OCI-LY7 (cell line): ENCODE data around the gene CIB2. TPM values are rescaled to one million over a fixed set of nuclear protein-coding genes. Genes with fewer than 3 reads are reported as not detected.

ENCODE experiments used
- BruUV-seq: library from RNA; stranded (reverse); fragments of 400-500 nt; replicated peaks from 2 replicates; lab custom pipeline; 2021; lab: Mats Ljungman, UMichigan
- CTCF ChIA-PET: fragments of 300-600 bp; sonication (Branson Sonifier 250); formaldehyde crosslinking; loops from one replicate; lab custom pipeline; 2022; ENCODE audit warnings: antibody characterized with exemption; ENCODE audit not compliant: unreplicated experiment; lab: Charles Lee
- POLR2A ChIA-PET: fragments of 300-600 bp; sonication (Branson Sonifier 250); formaldehyde crosslinking; loops from one replicate; lab custom pipeline; 2022; ENCODE audit warnings: antibody characterized with exemption; lab: Charles Lee
- DNase-seq: peaks from one replicate; pipeline ENCODE4 v3.0.0-alpha.2; 2015; ENCODE audit warnings: low spot score
- H2AFZ ChIP-seq: fragments of 200-600 bp; sonication (generic), shearing (Covaris generic); 2 replicates; pipeline ENCODE4 v1.6.1; 2014; ENCODE audit warnings: mild to moderate bottlenecking, antibody characterized with exemption, low read length, moderate library complexity
- H3K27ac ChIP-seq: fragments of 200-600 bp; sonication (generic); 2 replicates; pipeline ENCODE4 v1.5.1; 2014; ENCODE audit warnings: mixed run types, low read depth, mild to moderate bottlenecking, moderate library complexity, low read length, inconsistent platforms; ENCODE audit not compliant: poor library complexity, severe bottlenecking
- H3K36me3 ChIP-seq: fragments of 200-600 bp; sonication (generic); 2 replicates; pipeline ENCODE4 v1.6.1; 2014; ENCODE audit warnings: mild to moderate bottlenecking, antibody characterized with exemption, low read length, moderate library complexity, mixed read lengths; ENCODE audit not compliant: insufficient read depth
- H3K4me1 ChIP-seq: fragments of 200-600 bp; sonication (generic); 2 replicates; pipeline ENCODE4 v1.5.1; 2014; ENCODE audit warnings: mild to moderate bottlenecking, low read length; ENCODE audit not compliant: insufficient read depth, poor library complexity, severe bottlenecking
- H3K4me2 ChIP-seq: fragments of 200-600 bp; sonication (generic); 2 replicates; pipeline ENCODE4 v1.6.1; 2014; ENCODE audit warnings: mild to moderate bottlenecking, low read length
- H3K4me3 ChIP-seq: fragments of 200-600 bp; sonication (generic); 2 replicates; pipeline ENCODE4 v1.5.1; 2014; ENCODE audit warnings: mild to moderate bottlenecking, low read depth, low read length; ENCODE audit not compliant: poor library complexity, severe bottlenecking
- H3K79me2 ChIP-seq: fragments of 200-600 bp; sonication (generic); 2 replicates; pipeline ENCODE4 v1.6.1; 2016; ENCODE audit warnings: low read depth, mild to moderate bottlenecking, low read length, moderate library complexity, mixed read lengths; ENCODE audit not compliant: insufficient read depth
- H3K9me2 ChIP-seq: fragments of 200-600 bp; sonication (generic); 2 replicates; pipeline ENCODE4 v1.6.1; 2016; ENCODE audit warnings: mild to moderate bottlenecking, low read length, mixed read lengths; ENCODE audit not compliant: insufficient read depth
- H3K9me3 ChIP-seq: fragments of 200-600 bp; sonication (generic); 2 replicates; pipeline ENCODE4 v1.6.1; 2014; ENCODE audit warnings: mild to moderate bottlenecking, mixed run types, low read length, mixed read lengths
- H4K20me1 ChIP-seq: fragments of 200-600 bp; sonication (generic); 2 replicates; pipeline ENCODE4 v1.6.1; 2014; ENCODE audit warnings: mild to moderate bottlenecking, antibody characterized with exemption, low read length, moderate library complexity, mixed read lengths; ENCODE audit not compliant: insufficient read depth
- EZH2phosphoT487 ChIP-seq: fragments of 200-600 bp; sonication (generic); IDR thresholded peaks from 2 replicates; pipeline ENCODE4 v1.6.1; 2018; ENCODE audit warnings: low read depth, borderline replicate concordance, mild to moderate bottlenecking, mixed run types, antibody characterized with exemption, low read length, moderate library complexity, mixed read lengths
- intact Hi-C: fragments of 100-400 bp; cut with micrococcal nuclease; formaldehyde crosslinking; loops from one replicate; pipeline ENCODE4 v1.10.0; 2022; ENCODE audit not compliant: unreplicated experiment
- total RNA-seq, 2 experiments: library from RNA; depleted of rRNA in 1 of 2; stranded (reverse); fragments of >200 nt in 1 of 2; shearing (Covaris generic) in 1 of 2; gene quantifications; 2 replicates each; pipeline ENCODE4 v1.2.3, GENCODE V29; 2014 to 2022
- TF ChIP-seq, protein P1 (sequence below): fragments of 200-600 bp; sonication (generic); conservative IDR thresholded peaks from 2 replicates; pipeline ENCODE4 v1.5.1; 2014; ENCODE audit warnings: mild to moderate bottlenecking, antibody characterized with exemption, low read length, moderate library complexity, mixed read lengths

CIB2 gene
- total RNA-seq, 2 experiments from 2014 or later = 0.36 to 5.0 TPM

DNA sequence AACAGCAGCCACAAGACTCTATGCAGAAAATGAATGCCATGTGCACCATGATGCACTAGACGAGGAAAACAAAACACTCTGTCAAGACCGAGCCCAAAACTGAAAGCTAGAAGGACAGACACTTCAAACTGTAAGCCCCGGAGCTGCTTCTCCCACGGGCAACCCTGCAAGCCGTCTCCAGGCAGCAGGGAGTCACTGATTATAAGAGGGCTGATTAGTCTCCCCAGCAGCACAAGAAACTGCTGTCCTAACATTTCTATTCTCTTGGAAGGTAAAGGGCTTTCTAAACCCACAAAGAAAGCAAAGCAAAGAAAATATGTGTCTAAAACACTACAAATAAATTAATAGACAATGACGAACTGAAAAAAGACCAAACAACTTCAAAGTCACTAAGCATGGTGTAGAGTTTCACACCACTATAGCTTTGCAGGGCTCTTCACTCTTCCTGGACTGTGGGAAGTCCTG, 69.2 kb downstream of the CIB2 start:
- Histone ChIP-seq H3K9me3 (no peaks in the 10 kb centered on the region), H3K79me2 (peaks cover 97% of the 10 kb centered on the region), H3K36me3 (peaks cover 11% of the 10 kb centered on the region; the same call in 1 of the 2 replicates), H4K20me1 (no peaks in the 10 kb centered on the region), H3K4me3 (peak overlapping the region; percentile 56), H3K4me1 (peaks cover 91% of the 10 kb centered on the region), H2AFZ (peak overlapping the region; percentile 6; the same call in 1 of the 2 replicates), H3K4me2 (peak overlapping the region; percentile 77), H3K27ac (peak overlapping the region; percentile 56), H3K9me2 (no peaks in the 10 kb centered on the region)
- no TSS peak for BruUV-seq
- POLR2A ChIA-PET = interaction anchor here (2.2 to 2.4 kb wide), 2 partner anchors 11 to 27 kb away, joined by 6 to 15 read pairs; no protein-coding TSS in a partner anchor
- DNase-seq = peak; percentile 45
- TF ChIP-seq, protein P1, sequence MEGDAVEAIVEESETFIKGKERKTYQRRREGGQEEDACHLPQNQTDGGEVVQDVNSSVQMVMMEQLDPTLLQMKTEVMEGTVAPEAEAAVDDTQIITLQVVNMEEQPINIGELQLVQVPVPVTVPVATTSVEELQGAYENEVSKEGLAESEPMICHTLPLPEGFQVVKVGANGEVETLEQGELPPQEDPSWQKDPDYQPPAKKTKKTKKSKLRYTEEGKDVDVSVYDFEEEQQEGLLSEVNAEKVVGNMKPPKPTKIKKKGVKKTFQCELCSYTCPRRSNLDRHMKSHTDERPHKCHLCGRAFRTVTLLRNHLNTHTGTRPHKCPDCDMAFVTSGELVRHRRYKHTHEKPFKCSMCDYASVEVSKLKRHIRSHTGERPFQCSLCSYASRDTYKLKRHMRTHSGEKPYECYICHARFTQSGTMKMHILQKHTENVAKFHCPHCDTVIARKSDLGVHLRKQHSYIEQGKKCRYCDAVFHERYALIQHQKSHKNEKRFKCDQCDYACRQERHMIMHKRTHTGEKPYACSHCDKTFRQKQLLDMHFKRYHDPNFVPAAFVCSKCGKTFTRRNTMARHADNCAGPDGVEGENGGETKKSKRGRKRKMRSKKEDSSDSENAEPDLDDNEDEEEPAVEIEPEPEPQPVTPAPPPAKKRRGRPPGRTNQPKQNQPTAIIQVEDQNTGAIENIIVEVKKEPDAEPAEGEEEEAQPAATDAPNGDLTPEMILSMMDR = no peak
- no peak for TF ChIP-seq EZH2phosphoT487
- CTCF ChIA-PET = no interaction called here
- intact Hi-C loops = no loop called here

DNA sequence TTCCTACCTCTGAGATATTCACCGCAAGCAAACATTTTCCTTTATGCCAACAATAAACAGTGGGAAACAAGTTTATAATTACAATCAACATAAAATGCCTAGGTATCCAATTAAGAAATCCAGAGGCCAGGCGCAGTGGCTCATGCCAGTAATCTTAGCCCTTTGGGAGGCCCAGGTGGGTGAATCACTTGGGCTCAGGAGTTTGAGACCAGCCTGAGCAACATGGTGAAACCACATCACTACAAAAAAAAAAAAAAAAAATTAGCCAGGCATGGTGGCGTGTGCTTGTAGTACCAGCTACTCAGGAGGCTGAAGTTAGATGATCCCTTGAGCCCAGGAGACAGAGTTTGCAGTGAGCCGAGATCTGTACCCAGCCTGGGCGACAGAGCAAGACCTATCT, 71.0 kb downstream of the CIB2 start:
- ChIA-PET CTCF (interaction anchor here (1.1 to 1.9 kb wide), 2 partner anchors 9 to 10 kb away, joined by 3 to 9 read pairs; no protein-coding TSS in a partner anchor), POLR2A (interaction anchor here (1.8 to 5.6 kb wide), 4 partner anchors 8 to 25 kb away, joined by 5 to 53 read pairs (median 15); partner anchors contain the start of gene TBC1D2B)
- no peak for DNase-seq
- peaks cover 91% of the 10 kb centered on the region for H3K4me1 ChIP-seq
- no peaks in the 10 kb centered on the region for H3K9me2 ChIP-seq
- H3K79me2 ChIP-seq = peaks cover 90% of the 10 kb centered on the region
- TF ChIP-seq EZH2phosphoT487 = no peak
- TF ChIP-seq, protein P1 = no peak
- H3K27ac ChIP-seq = peak overlapping the region; percentile 81
- BruUV-seq = no TSS peak
- peaks cover 4% of the 10 kb centered on the region; the same call in 1 of the 2 replicates for H3K36me3 ChIP-seq
- H3K9me3 ChIP-seq = no peaks in the 10 kb centered on the region
- intact Hi-C loops = no loop called here
- no peak overlapping the region for H2AFZ ChIP-seq
- peak overlapping the region; percentile 75 for H3K4me2 ChIP-seq
- H3K4me3 ChIP-seq = no peak overlapping the region
- no peaks in the 10 kb centered on the region for H4K20me1 ChIP-seq
